ENCODE measurements around the gene LSP1. TPM values are rescaled to one million over a fixed set of nuclear protein-coding genes. Genes with fewer than 3 reads are reported as not detected.
A peak's percentile ranks its signal among the peaks of the same experiment; 100 is the strongest.

The LSP1 gene
- total and polyA plus RNA-seq, 2 experiments from 2014 or later, result 2.8 TPM; not detected in 1

- Histone ChIP-seq H3K9me3 (ENCODE audit: low read depth) (no peaks in the 10 kb centered on the region), H3K4me1 (ENCODE audit: low read depth) (no peaks in the 10 kb centered on the region), H3K36me3 (no peaks in the 10 kb centered on the region), H3K4me3 (no peak overlapping the region), H3K27me3 (no peaks in the 10 kb centered on the region), H3K27ac (no peak overlapping the region)
- TF ChIP-seq, protein P1, sequence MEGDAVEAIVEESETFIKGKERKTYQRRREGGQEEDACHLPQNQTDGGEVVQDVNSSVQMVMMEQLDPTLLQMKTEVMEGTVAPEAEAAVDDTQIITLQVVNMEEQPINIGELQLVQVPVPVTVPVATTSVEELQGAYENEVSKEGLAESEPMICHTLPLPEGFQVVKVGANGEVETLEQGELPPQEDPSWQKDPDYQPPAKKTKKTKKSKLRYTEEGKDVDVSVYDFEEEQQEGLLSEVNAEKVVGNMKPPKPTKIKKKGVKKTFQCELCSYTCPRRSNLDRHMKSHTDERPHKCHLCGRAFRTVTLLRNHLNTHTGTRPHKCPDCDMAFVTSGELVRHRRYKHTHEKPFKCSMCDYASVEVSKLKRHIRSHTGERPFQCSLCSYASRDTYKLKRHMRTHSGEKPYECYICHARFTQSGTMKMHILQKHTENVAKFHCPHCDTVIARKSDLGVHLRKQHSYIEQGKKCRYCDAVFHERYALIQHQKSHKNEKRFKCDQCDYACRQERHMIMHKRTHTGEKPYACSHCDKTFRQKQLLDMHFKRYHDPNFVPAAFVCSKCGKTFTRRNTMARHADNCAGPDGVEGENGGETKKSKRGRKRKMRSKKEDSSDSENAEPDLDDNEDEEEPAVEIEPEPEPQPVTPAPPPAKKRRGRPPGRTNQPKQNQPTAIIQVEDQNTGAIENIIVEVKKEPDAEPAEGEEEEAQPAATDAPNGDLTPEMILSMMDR (IDR thresholded peaks at IDR 0.05; ENCODE audit: low read depth, low read length), result no peak
- peak; percentile 61 to 90 for DNase-seq (ENCODE audit: low read depth in 1 of 2, low spot score in 1 of 2)
Measured at GRCh38 chr11:1863352-1864216, 10.7 kb downstream of the LSP1 start.

DNA sequence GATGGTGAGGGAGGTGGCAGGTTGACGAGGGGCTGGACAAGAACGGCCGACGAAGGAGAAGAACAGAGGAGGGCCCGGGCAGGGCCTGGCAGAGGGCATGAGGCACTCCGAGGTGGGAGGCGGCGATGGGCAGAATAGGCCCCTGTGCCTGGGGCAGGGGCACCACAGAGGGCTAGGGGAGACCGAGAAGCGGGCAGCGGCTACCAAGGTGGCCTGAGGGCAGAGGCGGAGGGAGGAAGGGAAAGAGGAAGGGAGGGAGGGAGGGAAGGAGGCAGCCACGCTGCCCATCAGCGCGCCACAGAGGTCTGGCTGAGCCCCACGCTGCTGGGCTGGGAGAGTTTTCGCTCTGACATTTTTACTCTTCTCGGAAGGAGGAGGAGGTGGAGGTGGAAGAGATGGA lies 11.3 kb downstream of the LSP1 start:
- Histone ChIP-seq H3K4me1 (ENCODE audit: low read depth) (no peaks in the 10 kb centered on the region), H3K9me3 (ENCODE audit: low read depth) (no peaks in the 10 kb centered on the region), H3K27me3 (no peaks in the 10 kb centered on the region), H3K4me3 (no peak overlapping the region), H3K27ac (no peak overlapping the region), H3K36me3 (no peaks in the 10 kb centered on the region)
- DNase-seq (ENCODE audit: low read depth in 1 of 2, low spot score in 1 of 2), result peak in 1 of 2 donors; percentile 36
- TF ChIP-seq, protein P1 (IDR thresholded peaks at IDR 0.05; ENCODE audit: low read depth, low read length), result no peak

- Histone ChIP-seq H3K36me3 (no peaks in the 10 kb centered on the region), H3K27me3 (peaks cover 3% of the 10 kb centered on the region), H3K4me3 (no peak overlapping the region), H3K9me3 (ENCODE audit: low read depth) (no peaks in the 10 kb centered on the region), H3K27ac (no peak overlapping the region), H3K4me1 (ENCODE audit: low read depth) (no peaks in the 10 kb centered on the region)
- TF ChIP-seq, protein P1 (IDR thresholded peaks at IDR 0.05; ENCODE audit: low read depth, low read length), result no peak
- DNase-seq (ENCODE audit: low read depth in 1 of 2, low spot score in 1 of 2), result no peak
Measured at GRCh38 chr11:1864831-1865665, 12.2 kb downstream of the LSP1 start.

GRCh38 chr11:1866226-1866625 lies 13.3 kb downstream of the LSP1 start:
- H3K27me3 ChIP-seq, result peaks cover 8% of the 10 kb centered on the region
- no peak for DNase-seq (ENCODE audit: low read depth in 1 of 2, low spot score in 1 of 2)
- no peaks in the 10 kb centered on the region for H3K4me1 ChIP-seq (ENCODE audit: low read depth)
- TF ChIP-seq, protein P1 (IDR thresholded peaks at IDR 0.05; ENCODE audit: low read depth, low read length), result no peak
- H3K27ac ChIP-seq, result no peak overlapping the region
- no peaks in the 10 kb centered on the region for H3K36me3 ChIP-seq
- H3K9me3 ChIP-seq (ENCODE audit: low read depth), result no peaks in the 10 kb centered on the region
- H3K4me3 ChIP-seq, result no peak overlapping the region

DNA sequence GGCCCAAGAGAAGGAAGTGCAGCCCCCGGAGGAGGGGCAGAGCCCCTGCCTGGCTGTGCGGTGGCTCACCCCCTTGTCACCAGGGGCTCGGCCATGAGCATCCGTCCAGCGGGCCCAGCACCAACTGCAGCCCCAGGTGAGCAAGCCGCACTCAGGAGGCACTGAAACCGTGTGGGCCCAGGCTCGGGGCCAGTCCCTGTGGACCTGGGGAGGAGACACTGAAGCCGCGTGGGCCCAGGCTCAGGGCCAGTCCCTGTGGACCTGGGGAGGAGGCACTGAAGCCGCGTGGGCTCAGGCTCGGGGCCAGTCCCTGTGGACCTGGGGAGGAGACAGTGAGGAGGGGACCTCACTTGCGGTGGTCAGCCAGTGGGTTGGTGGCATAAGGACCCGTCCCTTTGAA lies 13.9 kb downstream of the LSP1 start:
- Histone ChIP-seq H3K4me1 (ENCODE audit: low read depth) (no peaks in the 10 kb centered on the region), H3K27me3 (peaks cover 8% of the 10 kb centered on the region)
- TF ChIP-seq, protein P1 (IDR thresholded peaks at IDR 0.05; ENCODE audit: low read depth, low read length), result no peak

More for the DNA sequence above, 13.9 kb downstream of the LSP1 start:
- H3K4me3 ChIP-seq, result no peak overlapping the region
- H3K27ac ChIP-seq, result no peak overlapping the region
- no peak for DNase-seq (ENCODE audit: low read depth in 1 of 2, low spot score in 1 of 2)
- H3K36me3 ChIP-seq, result no peaks in the 10 kb centered on the region
- no peaks in the 10 kb centered on the region for H3K9me3 ChIP-seq (ENCODE audit: low read depth)
